ENCODE data around the gene PRAMEF7.
"Not testable (repeated sequence)": the region's sequence is repeated elsewhere in the genome, so short reads cannot be mapped to it uniquely, and the experiment has no call there.

The PRAMEF7 gene

GRCh38 chr1:12947480-12947879, 31.1 kb downstream of the PRAMEF7 start, which contains the start of gene PRAMEF6:
Gene PRAMEF6, minus strand, starts transcription at chr1:12947580. Its CDS starts 5,062 bp downstream, at chr1:12942518.
- not testable (repeated sequence) for H3K4me3 ChIP-seq (ENCODE audit: low read length); H4K20me1 ChIP-seq (ENCODE audit: control insufficient read depth, insufficient read depth, low read depth, low read length); H3K27me3 ChIP-seq (ENCODE audit: control insufficient read depth, low read length); H3K4me2 ChIP-seq (ENCODE audit: low read length); H3K9me3 ChIP-seq (ENCODE audit: control insufficient read depth, insufficient read depth, low read length); H3K27ac ChIP-seq (ENCODE audit: low read depth, low read length); H3K4me1 ChIP-seq (ENCODE audit: control insufficient read depth, low read length); H3K9me2 ChIP-seq (replicated peaks; ENCODE audit: control insufficient read depth, low read length); H3K79me2 ChIP-seq (ENCODE audit: control insufficient read depth, low read length); H3F3A ChIP-seq (ENCODE audit: control insufficient read depth, insufficient read depth); H3K36me3 ChIP-seq (ENCODE audit: control insufficient read depth, low read length)
